ENCODE results near the gene KCNJ11. TPM values are rescaled to one million over a fixed set of nuclear protein-coding genes. Genes with fewer than 3 reads are reported as not detected.
A peak's percentile ranks its signal among the peaks of the same experiment; 100 is the strongest.
"Not testable (repeated sequence)": the region's sequence is repeated elsewhere in the genome, so short reads cannot be mapped to it uniquely, and the experiment has no call there.

KCNJ11 gene
- total RNA-seq, 4 donors from 2014 or later: 103 to 182 (median 147) TPM

DNA sequence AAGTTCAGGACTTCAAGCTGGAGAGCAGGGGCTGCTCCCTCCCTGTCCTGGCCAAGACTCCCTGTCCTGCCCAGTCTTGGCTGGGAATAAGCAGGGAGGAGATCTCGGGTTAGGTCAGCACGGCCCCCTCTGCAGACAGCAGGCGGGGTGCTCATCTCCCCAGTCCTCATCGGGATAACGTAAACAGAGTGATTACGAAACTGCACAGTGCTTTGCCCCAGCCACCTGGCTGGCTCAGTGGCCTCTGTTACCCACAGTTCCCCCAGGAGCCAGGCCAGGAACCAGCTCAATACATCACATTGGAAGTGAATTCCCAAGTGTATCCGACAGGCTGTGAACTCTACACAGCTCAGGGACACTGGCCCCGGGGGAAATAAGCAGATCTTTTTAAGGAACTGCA, 42.7 kb upstream of the KCNJ11 start:
- DNase-seq: no peak
- no peaks in the 10 kb centered on the region for H3K36me3 ChIP-seq
- peaks cover 31 to 34% of the 10 kb centered on the region in 2 donors for H3K4me1 ChIP-seq
- H3K27ac ChIP-seq: peak overlapping the region; percentile 39 to 54 (median 46)
- intact Hi-C loops (cut with DNase I; ENCODE audit: low total_unique reads): loop anchor here (5.0 kb wide), 2 partner anchors 39 to 46 kb away; partner anchors contain the start of gene ABCC8
- H3K9me3 ChIP-seq: no peaks in the 10 kb centered on the region
- TF ChIP-seq POLR2A (IDR thresholded peaks at IDR 0.05) (no peak), CTCF (IDR thresholded peaks at IDR 0.05 in 4 of 5, conservative IDR thresholded peaks at IDR 0.05 in 1 of 5) (no peak)
- H3K4me3 ChIP-seq: no peak overlapping the region
- peak in 1 of 2 donors; percentile 26 for ATAC-seq
- no peaks in the 10 kb centered on the region for H3K27me3 ChIP-seq
- in situ Hi-C loops (cut with MboI; ENCODE audit: low sequenced_read_pairs in 4 of 4): no loop called here

- TF ChIP-seq POLR2A (IDR thresholded peaks at IDR 0.05): no peak
- TF ChIP-seq CTCF (IDR thresholded peaks at IDR 0.05 in 4 of 5, conservative IDR thresholded peaks at IDR 0.05 in 1 of 5): no peak
- Histone ChIP-seq H3K9me3 (no peaks in the 10 kb centered on the region), H3K4me1 (peaks cover 31 to 34% of the 10 kb centered on the region in 2 donors), H3K27ac (peak overlapping the region in 3 of 4 donors; percentile 39 to 54 (median 43)), H3K4me3 (no peak overlapping the region), H3K36me3 (no peaks in the 10 kb centered on the region), H3K27me3 (no peaks in the 10 kb centered on the region)
- ATAC-seq (no peak), DNase-seq (no peak)
- in situ Hi-C loops (cut with MboI; ENCODE audit: low sequenced_read_pairs in 4 of 4) (no loop called here), intact Hi-C loops (cut with DNase I; ENCODE audit: low total_unique reads) (loop anchor here (5.0 kb wide), 2 partner anchors 38 to 47 kb away; partner anchors contain the start of gene ABCC8)
These were observed 42.2 kb upstream of the KCNJ11 start for GRCh38 chr11:17430616-17431015.

- Histone ChIP-seq H3K4me1 (peaks cover 30 to 31% of the 10 kb centered on the region in 2 donors), H3K9me3 (no peaks in the 10 kb centered on the region), H3K36me3 (no peaks in the 10 kb centered on the region), H3K27ac (no peak overlapping the region), H3K4me3 (no peak overlapping the region), H3K27me3 (no peaks in the 10 kb centered on the region)
- ATAC-seq (peak in 1 of 2 donors; percentile 23), DNase-seq (no peak)
- in situ Hi-C loops (cut with MboI; ENCODE audit: low sequenced_read_pairs in 4 of 4): no loop called here
- intact Hi-C loops (cut with DNase I; ENCODE audit: low total_unique reads): no loop called here
- TF ChIP-seq POLR2A (IDR thresholded peaks at IDR 0.05) (no peak), CTCF (IDR thresholded peaks at IDR 0.05 in 4 of 5, conservative IDR thresholded peaks at IDR 0.05 in 1 of 5) (no peak)
These were observed 40.5 kb upstream of the KCNJ11 start for GRCh38 chr11:17428925-17429324.

GRCh38 chr11:17428261-17428660, 39.8 kb upstream of the KCNJ11 start:
- DNase-seq: no peak
- no peaks in the 10 kb centered on the region for H3K36me3 ChIP-seq
- ATAC-seq: no peak
- intact Hi-C loops (cut with DNase I; ENCODE audit: low total_unique reads) (no loop called here), in situ Hi-C loops (cut with MboI; ENCODE audit: low sequenced_read_pairs in 4 of 4) (no loop called here)
- no peak overlapping the region for H3K4me3 ChIP-seq
- peaks cover 30 to 31% of the 10 kb centered on the region in 2 donors for H3K4me1 ChIP-seq
- H3K9me3 ChIP-seq: no peaks in the 10 kb centered on the region
- H3K27me3 ChIP-seq: no peaks in the 10 kb centered on the region
- TF ChIP-seq CTCF (IDR thresholded peaks at IDR 0.05 in 4 of 5, conservative IDR thresholded peaks at IDR 0.05 in 1 of 5) (no peak), POLR2A (IDR thresholded peaks at IDR 0.05) (no peak)
- no peak overlapping the region for H3K27ac ChIP-seq

DNA sequence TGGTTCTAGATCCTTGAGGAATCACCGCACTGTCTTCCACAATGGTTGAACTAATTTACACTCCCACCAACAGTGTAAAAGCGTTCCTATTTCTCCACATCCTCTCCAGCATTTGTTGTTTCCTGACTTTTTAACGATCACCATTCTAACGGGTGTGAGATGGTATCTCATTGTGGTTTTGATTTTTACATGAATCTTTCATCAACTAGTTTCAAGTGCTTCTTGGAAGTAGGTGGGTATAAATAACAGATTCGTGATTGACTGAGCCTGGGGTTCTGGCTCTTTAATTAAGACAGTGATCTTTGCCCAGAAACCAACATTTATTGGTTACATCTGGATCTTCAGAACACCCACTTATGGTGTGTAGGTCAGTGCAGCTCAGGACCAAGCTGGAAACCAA, 37.8 kb upstream of the KCNJ11 start:
- in situ Hi-C loops (cut with MboI; ENCODE audit: low sequenced_read_pairs in 4 of 4); ATAC-seq; DNase-seq; H3K4me3 ChIP-seq; H3K27me3 ChIP-seq; H3K36me3 ChIP-seq; intact Hi-C loops (cut with DNase I; ENCODE audit: low total_unique reads); H3K27ac ChIP-seq; H3K9me3 ChIP-seq: not testable (repeated sequence)
- H3K4me1 ChIP-seq: peaks cover 27 to 28% of the 10 kb centered on the region in 2 donors
